Gastroesophageal sphincter (tissue), 3 donors: ENCODE measurements around the gene LEPROT.

ENCODE experiments used
- POLR2A ChIP-seq, 2 donors: fragments of 450-650 bp; IDR thresholded peaks; one replicate each; pipeline ENCODE4 v1.6.1; 2017; ENCODE audit warnings: antibody characterized with exemption in 2 of 2, mild to moderate bottlenecking in 2 of 2, moderate library complexity in 1 of 2
- TF ChIP-seq, protein P1 (sequence below), 4 experiments: fragments of 200-600 bp in 2 of 4; fragments of 450-650 bp in 2 of 4; sonication (generic) in 1 of 4; IDR thresholded peaks; one replicate each; pipeline ENCODE4 v1.5.1; 2017 to 2019; ENCODE audit warnings: antibody characterized with exemption in 4 of 4, mild to moderate bottlenecking in 2 of 4, moderate library complexity in 2 of 4

DNA sequence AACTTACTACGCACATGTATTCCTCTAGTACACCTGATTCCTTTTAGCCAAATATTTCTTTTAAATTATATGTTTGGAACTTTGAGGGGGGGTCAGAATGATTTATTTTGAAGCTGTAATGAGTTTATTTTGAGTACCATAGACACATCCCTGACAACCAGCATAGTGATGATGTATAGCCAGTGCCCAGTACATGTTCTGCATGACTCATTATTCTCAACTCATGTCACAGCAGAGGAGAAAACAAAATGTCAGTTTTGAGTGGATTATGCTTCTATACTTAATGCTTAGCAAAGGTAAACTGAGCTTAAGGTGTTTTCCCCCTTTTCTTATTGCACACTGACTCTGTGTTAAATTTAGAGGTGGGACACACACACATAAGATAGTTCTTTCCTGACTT, 22.4 kb upstream of the LEPROT start:
- TF ChIP-seq, protein P1, sequence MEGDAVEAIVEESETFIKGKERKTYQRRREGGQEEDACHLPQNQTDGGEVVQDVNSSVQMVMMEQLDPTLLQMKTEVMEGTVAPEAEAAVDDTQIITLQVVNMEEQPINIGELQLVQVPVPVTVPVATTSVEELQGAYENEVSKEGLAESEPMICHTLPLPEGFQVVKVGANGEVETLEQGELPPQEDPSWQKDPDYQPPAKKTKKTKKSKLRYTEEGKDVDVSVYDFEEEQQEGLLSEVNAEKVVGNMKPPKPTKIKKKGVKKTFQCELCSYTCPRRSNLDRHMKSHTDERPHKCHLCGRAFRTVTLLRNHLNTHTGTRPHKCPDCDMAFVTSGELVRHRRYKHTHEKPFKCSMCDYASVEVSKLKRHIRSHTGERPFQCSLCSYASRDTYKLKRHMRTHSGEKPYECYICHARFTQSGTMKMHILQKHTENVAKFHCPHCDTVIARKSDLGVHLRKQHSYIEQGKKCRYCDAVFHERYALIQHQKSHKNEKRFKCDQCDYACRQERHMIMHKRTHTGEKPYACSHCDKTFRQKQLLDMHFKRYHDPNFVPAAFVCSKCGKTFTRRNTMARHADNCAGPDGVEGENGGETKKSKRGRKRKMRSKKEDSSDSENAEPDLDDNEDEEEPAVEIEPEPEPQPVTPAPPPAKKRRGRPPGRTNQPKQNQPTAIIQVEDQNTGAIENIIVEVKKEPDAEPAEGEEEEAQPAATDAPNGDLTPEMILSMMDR (IDR thresholded peaks at IDR 0.05): no peak
- no peak for TF ChIP-seq POLR2A (IDR thresholded peaks at IDR 0.05)
